Astrocyte (in vitro differentiated cells and primary cell): Measurements from ENCODE around the gene CACNA1D. TPM values are rescaled to one million over a fixed set of nuclear protein-coding genes. Genes with fewer than 3 reads are reported as not detected.

Experiments used
- DNase-seq: peaks from one replicate; pipeline ENCODE4 v3.0.0-alpha.2; 2010; ENCODE audit warnings: low read depth
- FAIRE-seq: peaks from 2 replicates; lab custom pipeline; 2011; peaks lifted over from hg19 to GRCh38; lab: Jason Lieb, UNC
- H2AFZ ChIP-seq: 2 replicates; pipeline ENCODE4 v1.6.0; 2012; ENCODE audit warnings: low read depth, low read length, inconsistent platforms
- H3K27ac ChIP-seq: 2 replicates; pipeline ENCODE4 v1.5.1; 2011; ENCODE audit warnings: low read depth, low read length, inconsistent platforms
- H3K27me3 ChIP-seq: 2 replicates; pipeline ENCODE4 v1.6.0; 2011; ENCODE audit warnings: low read length, inconsistent platforms; ENCODE audit not compliant: insufficient read depth
- H3K36me3 ChIP-seq: 2 replicates; pipeline ENCODE4 v1.5.1; 2011; ENCODE audit warnings: low read length, inconsistent platforms; ENCODE audit not compliant: insufficient read depth
- H3K4me1 ChIP-seq: 2 replicates; pipeline ENCODE4 v1.5.1; 2011; ENCODE audit warnings: low read length, inconsistent platforms; ENCODE audit not compliant: insufficient read depth
- H3K4me2 ChIP-seq: 2 replicates; pipeline ENCODE4 v1.6.0; 2012; ENCODE audit warnings: low read length, inconsistent platforms
- H3K4me3 ChIP-seq: 2 replicates; pipeline ENCODE4 v1.5.1; 2011; ENCODE audit warnings: low read depth, mild to moderate bottlenecking, low read length, inconsistent platforms; ENCODE audit not compliant: insufficient read depth
- H3K79me2 ChIP-seq: 2 replicates; pipeline ENCODE4 v1.6.0; 2012; ENCODE audit warnings: mild to moderate bottlenecking, low read length, inconsistent platforms; ENCODE audit not compliant: insufficient read depth
- H3K9ac ChIP-seq: 2 replicates; pipeline ENCODE4 v1.6.0; 2012; ENCODE audit warnings: mild to moderate bottlenecking, low read length, inconsistent platforms
- H3K9me3 ChIP-seq: 2 replicates; pipeline ENCODE4 v1.5.1; 2012; ENCODE audit warnings: low read depth, mild to moderate bottlenecking, low read length, inconsistent platforms; ENCODE audit not compliant: insufficient read depth
- H4K20me1 ChIP-seq: 2 replicates; pipeline ENCODE4 v1.6.0; 2012; ENCODE audit warnings: low read length, inconsistent platforms; ENCODE audit not compliant: insufficient read depth
- H3K27ac Mint-ChIP-seq: one replicate; pipeline ENCODE4 v1.8.0; 2021; ENCODE audit warnings: mild to moderate bottlenecking, mixed read lengths; ENCODE audit not compliant: unreplicated experiment
- H3K27me3 Mint-ChIP-seq: one replicate; pipeline ENCODE4 v1.8.0; 2021; ENCODE audit warnings: low read depth, mixed read lengths; ENCODE audit not compliant: unreplicated experiment
- H3K36me3 Mint-ChIP-seq: one replicate; pipeline ENCODE4 v1.8.0; 2021; ENCODE audit warnings: low read depth, mixed read lengths; ENCODE audit not compliant: unreplicated experiment
- H3K4me1 Mint-ChIP-seq: one replicate; pipeline ENCODE4 v1.8.0; 2021; ENCODE audit warnings: low read depth, mixed read lengths; ENCODE audit not compliant: unreplicated experiment
- H3K4me3 Mint-ChIP-seq: one replicate; pipeline ENCODE4 v1.8.0; 2021; ENCODE audit warnings: mild to moderate bottlenecking, moderate library complexity, mixed read lengths; ENCODE audit not compliant: unreplicated experiment
- H3K9me3 Mint-ChIP-seq: one replicate; pipeline ENCODE4 v1.8.0; 2021; ENCODE audit warnings: mild to moderate bottlenecking, mixed read lengths; ENCODE audit not compliant: unreplicated experiment
- CTCF ChIP-seq: IDR thresholded peaks from 2 replicates; pipeline ENCODE4 v1.5.1; 2011; ENCODE audit warnings: low read depth, mild to moderate bottlenecking, inconsistent platforms, low read length, moderate library complexity; ENCODE audit not compliant: insufficient read depth
- EZH2 ChIP-seq: IDR thresholded peaks from 2 replicates; pipeline ENCODE4 v1.6.1; 2012; ENCODE audit warnings: mild to moderate bottlenecking, low read length, inconsistent platforms; ENCODE audit not compliant: insufficient read depth
- total RNA-seq: library from RNA; stranded (reverse); gene quantifications from 2 replicates; pipeline ENCODE4 v1.2.1, GENCODE V29; 2021

The CACNA1D gene
- total RNA-seq, 1 donor from 2014 or later, result 0.41 TPM

- H3K4me3 ChIP-seq, result no peak overlapping the region
- no peak overlapping the region for H3K9ac ChIP-seq
- H3K79me2 ChIP-seq, result no peaks in the 10 kb centered on the region
- peaks cover 9% of the 10 kb centered on the region for H3K27me3 Mint-ChIP-seq
- no peaks in the 10 kb centered on the region for H3K9me3 Mint-ChIP-seq
- FAIRE-seq (no peak), DNase-seq (no peak)
- H2AFZ ChIP-seq, result no peak overlapping the region
- no peaks in the 10 kb centered on the region for H3K36me3 Mint-ChIP-seq
- H4K20me1 ChIP-seq, result no peaks in the 10 kb centered on the region
- H3K4me1 ChIP-seq, result no peaks in the 10 kb centered on the region
- H3K27ac ChIP-seq, result no peak overlapping the region
- H3K36me3 ChIP-seq, result no peaks in the 10 kb centered on the region
- peaks cover 13% of the 10 kb centered on the region for H3K4me1 Mint-ChIP-seq
- H3K27ac Mint-ChIP-seq, result no peak overlapping the region
- TF ChIP-seq EZH2 (no peak), CTCF (no peak)
- H3K4me2 ChIP-seq, result no peak overlapping the region
- H3K4me3 Mint-ChIP-seq, result no peak overlapping the region
- H3K9me3 ChIP-seq, result no peaks in the 10 kb centered on the region
- no peaks in the 10 kb centered on the region for H3K27me3 ChIP-seq
Measured at GRCh38 chr3:53820756-53821580, 326.6 kb downstream of the CACNA1D start.

DNA sequence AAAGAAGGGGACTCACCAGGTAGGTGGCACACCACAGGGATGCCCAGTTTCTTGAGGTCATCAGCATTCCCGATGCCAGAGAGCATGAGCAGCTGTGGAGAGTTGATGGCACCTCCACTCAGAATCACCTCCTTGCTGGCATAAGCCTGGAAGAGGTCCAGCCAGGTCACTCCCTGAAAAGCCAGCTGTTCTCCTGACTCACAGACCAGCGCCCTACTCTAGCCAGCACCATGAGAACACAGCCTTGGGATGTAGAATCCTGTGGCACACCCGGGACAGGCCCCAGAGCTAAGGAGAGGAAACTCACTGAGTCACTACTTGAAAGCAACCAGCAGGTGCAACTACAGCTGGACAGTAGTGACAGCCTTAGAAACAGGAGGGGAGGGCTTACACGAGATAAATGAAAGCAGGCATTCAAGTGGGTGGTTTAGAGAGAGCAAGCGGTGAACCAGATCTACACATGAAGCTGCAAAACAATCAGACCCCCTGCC is 327.3 kb downstream of the CACNA1D start:
- H3K79me2 ChIP-seq, result no peaks in the 10 kb centered on the region
- H3K36me3 ChIP-seq, result no peaks in the 10 kb centered on the region
- no peak overlapping the region for H3K4me3 Mint-ChIP-seq
- no peaks in the 10 kb centered on the region for H3K9me3 ChIP-seq
- H3K9ac ChIP-seq, result no peak overlapping the region
- no peaks in the 10 kb centered on the region for H3K9me3 Mint-ChIP-seq
- no peak overlapping the region for H3K4me3 ChIP-seq
- no peak overlapping the region for H2AFZ ChIP-seq
- FAIRE-seq, result no peak
- H3K27ac ChIP-seq, result no peak overlapping the region
- peaks cover 17% of the 10 kb centered on the region for H3K4me1 Mint-ChIP-seq
- DNase-seq, result no peak
- H3K4me2 ChIP-seq, result no peak overlapping the region
- H3K36me3 Mint-ChIP-seq, result no peaks in the 10 kb centered on the region
- H3K4me1 ChIP-seq, result no peaks in the 10 kb centered on the region
- no peaks in the 10 kb centered on the region for H4K20me1 ChIP-seq
- H3K27me3 Mint-ChIP-seq, result peaks cover 9% of the 10 kb centered on the region
- no peak for TF ChIP-seq CTCF
- no peak for TF ChIP-seq EZH2
- H3K27me3 ChIP-seq, result no peaks in the 10 kb centered on the region
- H3K27ac Mint-ChIP-seq, result no peak overlapping the region

DNA sequence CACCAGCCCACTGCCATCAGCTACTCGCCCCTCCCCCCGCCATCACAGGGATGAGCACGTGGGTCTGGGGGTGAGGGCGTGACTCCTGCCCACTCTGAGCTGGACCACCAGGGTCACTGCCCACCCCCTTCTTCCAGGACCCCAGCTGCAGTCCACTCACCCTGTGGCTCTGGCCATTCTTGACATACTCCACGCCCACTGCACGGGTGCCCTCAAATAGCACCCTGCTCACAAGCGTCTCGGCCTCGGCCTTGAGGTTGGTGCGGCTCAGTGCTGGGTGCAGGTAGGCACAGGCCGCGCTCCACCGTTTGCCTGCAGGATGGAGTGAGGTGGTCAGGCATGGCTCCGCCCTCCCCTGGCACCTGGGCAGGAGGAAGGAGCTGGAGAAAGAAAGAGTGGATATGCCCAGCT is 327.9 kb downstream of the CACNA1D start:
- H3K9me3 Mint-ChIP-seq, result no peaks in the 10 kb centered on the region
- no peak overlapping the region for H3K4me2 ChIP-seq
- no peak overlapping the region for H2AFZ ChIP-seq
- H3K9ac ChIP-seq, result no peak overlapping the region
- H3K79me2 ChIP-seq, result no peaks in the 10 kb centered on the region
- no peak overlapping the region for H3K27ac ChIP-seq
- no peaks in the 10 kb centered on the region for H3K27me3 ChIP-seq
- no peak for FAIRE-seq
- H3K36me3 ChIP-seq, result no peaks in the 10 kb centered on the region
- TF ChIP-seq EZH2 (no peak), CTCF (no peak)
- no peak overlapping the region for H3K27ac Mint-ChIP-seq
- H3K4me3 ChIP-seq, result no peak overlapping the region
- no peaks in the 10 kb centered on the region for H3K36me3 Mint-ChIP-seq
- peaks cover 17% of the 10 kb centered on the region for H3K4me1 Mint-ChIP-seq
- peaks cover 9% of the 10 kb centered on the region for H3K27me3 Mint-ChIP-seq
- H4K20me1 ChIP-seq, result no peaks in the 10 kb centered on the region
- no peak overlapping the region for H3K4me3 Mint-ChIP-seq
- no peak for DNase-seq
- H3K4me1 ChIP-seq, result no peaks in the 10 kb centered on the region
- no peaks in the 10 kb centered on the region for H3K9me3 ChIP-seq
